ENCODE data around the gene CHST9. TPM values are rescaled to one million over a fixed set of nuclear protein-coding genes. Genes with fewer than 3 reads are reported as not detected.

Gene CHST9
- polyA plus RNA-seq, 3 donors, result not detected

- intact Hi-C loops (cut with micrococcal nuclease), result no loop called here
- H3K4me3 ChIP-seq (replicated peaks in 1 of 3; ENCODE audit: low read depth in 2 of 3, low read length in 3 of 3), result no peak overlapping the region
- no peaks in the 10 kb centered on the region for H4K20me1 ChIP-seq (ENCODE audit: insufficient read depth, low read length)
- H3K9me3 ChIP-seq (replicated peaks in 1 of 2; ENCODE audit: control insufficient read depth in 1 of 2, insufficient read depth in 1 of 2, low read length in 2 of 2), result no peaks in the 10 kb centered on the region
- TF ChIP-seq CTCF (IDR thresholded peaks at IDR 0.05), result no peak
- Mint-ChIP-seq H3K27me3 (ENCODE audit: low read depth in 3 of 3) (peaks cover 0 to 6% (median 0%) of the 10 kb centered on the region in 3 donors), H3K9me3 (peaks cover 0 to 8% (median 3%) of the 10 kb centered on the region in 7 donors), H3K4me3 (no peak overlapping the region), H3K36me3 (no peaks in the 10 kb centered on the region), H3K4me1 (peaks cover 7% of the 10 kb centered on the region), H3K27ac (no peak overlapping the region)
- no peak overlapping the region for H3K9ac ChIP-seq (ENCODE audit: insufficient read depth, low read length, poor library complexity, severe bottlenecking)
- no CpG with 5 or more reads among the region's 1 CpG for WGBS (ENCODE audit: insufficient coverage)
- no peaks in the 10 kb centered on the region for H3K27me3 ChIP-seq (ENCODE audit: control insufficient read depth in 2 of 2, insufficient read depth in 2 of 2, low read length in 2 of 2)
- no peak overlapping the region for H2AFZ ChIP-seq (ENCODE audit: insufficient read depth, low read depth, low read length, poor library complexity, severe bottlenecking)
- H3K4me2 ChIP-seq (replicated peaks; ENCODE audit: extremely low read depth, low read length, poor library complexity, severe bottlenecking), result no peak overlapping the region
- H3K4me1 ChIP-seq (ENCODE audit: control insufficient read depth in 1 of 2, insufficient read depth in 2 of 2, low read length in 2 of 2), result no peaks in the 10 kb centered on the region
- no peak for DNase-seq
- no peaks in the 10 kb centered on the region for H3K79me2 ChIP-seq (ENCODE audit: insufficient read depth, low read length)
- no peak overlapping the region for H3K27ac ChIP-seq (ENCODE audit: low read depth in 1 of 2, low read length in 2 of 2)
- H3K36me3 ChIP-seq (replicated peaks in 1 of 2; ENCODE audit: control insufficient read depth in 1 of 2, insufficient read depth in 2 of 2, low read length in 2 of 2), result no peaks in the 10 kb centered on the region
These were observed 258.9 kb downstream of the CHST9 start for GRCh38 chr18:26926066-26926675.

GRCh38 chr18:26925313-26925712, 259.8 kb downstream of the CHST9 start:
- Histone ChIP-seq H3K4me1 (ENCODE audit: control insufficient read depth in 1 of 2, insufficient read depth in 2 of 2, low read length in 2 of 2) (no peaks in the 10 kb centered on the region), H3K4me2 (replicated peaks; ENCODE audit: extremely low read depth, low read length, poor library complexity, severe bottlenecking) (no peak overlapping the region), H3K79me2 (ENCODE audit: insufficient read depth, low read length) (no peaks in the 10 kb centered on the region), H3K4me3 (replicated peaks in 1 of 3; ENCODE audit: low read depth in 2 of 3, low read length in 3 of 3) (no peak overlapping the region), H2AFZ (ENCODE audit: insufficient read depth, low read depth, low read length, poor library complexity, severe bottlenecking) (no peak overlapping the region), H3K36me3 (replicated peaks in 1 of 2; ENCODE audit: control insufficient read depth in 1 of 2, insufficient read depth in 2 of 2, low read length in 2 of 2) (no peaks in the 10 kb centered on the region), H3K27ac (ENCODE audit: low read depth in 1 of 2, low read length in 2 of 2) (no peak overlapping the region), H4K20me1 (ENCODE audit: insufficient read depth, low read length) (no peaks in the 10 kb centered on the region), H3K9ac (ENCODE audit: insufficient read depth, low read length, poor library complexity, severe bottlenecking) (no peak overlapping the region), H3K9me3 (replicated peaks in 1 of 2; ENCODE audit: control insufficient read depth in 1 of 2, insufficient read depth in 1 of 2, low read length in 2 of 2) (no peaks in the 10 kb centered on the region), H3K27me3 (ENCODE audit: control insufficient read depth in 2 of 2, insufficient read depth in 2 of 2, low read length in 2 of 2) (no peaks in the 10 kb centered on the region)
- intact Hi-C loops (cut with micrococcal nuclease), result no loop called here
- TF ChIP-seq CTCF (IDR thresholded peaks at IDR 0.05), result no peak
- peaks cover 0 to 6% (median 0%) of the 10 kb centered on the region in 3 donors for H3K27me3 Mint-ChIP-seq (ENCODE audit: low read depth in 3 of 3)
- no peak overlapping the region for H3K4me3 Mint-ChIP-seq
- no peak overlapping the region for H3K27ac Mint-ChIP-seq
- peaks cover 0 to 8% (median 3%) of the 10 kb centered on the region in 7 donors for H3K9me3 Mint-ChIP-seq
- peaks cover 7% of the 10 kb centered on the region for H3K4me1 Mint-ChIP-seq
- WGBS (ENCODE audit: insufficient coverage), result no CpG with 5 or more reads among the region's 3 CpGs
- DNase-seq, result no peak
- no peaks in the 10 kb centered on the region for H3K36me3 Mint-ChIP-seq
